Duodenal mucosa (tissue), 2 donors: ENCODE results near the gene CTXN1.

Experiments used
- H3K27ac ChIP-seq: one replicate; pipeline ENCODE4 v1.7.0; 2013; ENCODE audit warnings: low read depth, low read length
- H3K27me3 ChIP-seq, 2 donors: one replicate each; pipeline ENCODE4 v1.7.0; 2013; ENCODE audit warnings: low read length in 2 of 2, control low read depth in 1 of 2; ENCODE audit not compliant: insufficient read depth in 2 of 2, control insufficient read depth in 1 of 2
- H3K36me3 ChIP-seq, 2 donors: one replicate each; pipeline ENCODE4 v1.7.0; 2013; ENCODE audit warnings: low read length in 2 of 2, control low read depth in 1 of 2; ENCODE audit not compliant: insufficient read depth in 2 of 2, control insufficient read depth in 1 of 2
- H3K4me1 ChIP-seq, 2 donors: one replicate each; pipeline ENCODE4 v1.7.0; 2013; ENCODE audit warnings: low read length in 2 of 2, control low read depth in 1 of 2; ENCODE audit not compliant: insufficient read depth in 2 of 2, control insufficient read depth in 1 of 2
- H3K4me3 ChIP-seq, 2 donors: one replicate each; pipeline ENCODE4 v1.7.0; 2013; ENCODE audit warnings: low read length in 2 of 2, low read depth in 1 of 2
- H3K9ac ChIP-seq, 2 donors: one replicate each; pipeline ENCODE4 v1.7.0; 2013; ENCODE audit warnings: low read length in 2 of 2, low read depth in 1 of 2
- H3K9me3 ChIP-seq, 2 donors: one replicate each; pipeline ENCODE4 v1.7.0; 2013; ENCODE audit warnings: low read length in 2 of 2, control low read depth in 1 of 2; ENCODE audit not compliant: control insufficient read depth in 1 of 2

Gene CTXN1

GRCh38 chr19:7926021-7926726 lies at the start of gene CTXN1:
TSS of gene CTXN1 (minus strand) at chr19:7926135. CDS start at chr19:7925538, 597 bp downstream.
- Histone ChIP-seq H3K4me1 (peaks cover 7 to 12% of the 10 kb centered on the region in 2 donors), H3K27ac (no peak within 1 kb of the TSS), H3K27me3 (no peaks in the 10 kb centered on the region), H3K9me3 (no peaks in the 10 kb centered on the region), H3K4me3 (peak within 1 kb of the TSS; percentile 47 to 53), H3K36me3 (peaks cover 11 to 22% of the 10 kb centered on the region in 2 donors), H3K9ac (no peak within 1 kb of the TSS)

- no peak overlapping the region for H3K4me3 ChIP-seq
- no peak overlapping the region for H3K27ac ChIP-seq
- H3K36me3 ChIP-seq: peaks cover 9 to 77% of the 10 kb centered on the region in 2 donors
- H3K9ac ChIP-seq: no peak overlapping the region
- no peaks in the 10 kb centered on the region for H3K4me1 ChIP-seq
- no peaks in the 10 kb centered on the region for H3K9me3 ChIP-seq
- H3K27me3 ChIP-seq: no peaks in the 10 kb centered on the region
Measured at GRCh38 chr19:7975037-7975436, 49.1 kb upstream of the CTXN1 start.

- no peaks in the 10 kb centered on the region for H3K9me3 ChIP-seq
- H3K9ac ChIP-seq: no peak overlapping the region
- no peaks in the 10 kb centered on the region for H3K4me1 ChIP-seq
- peaks cover 15 to 75% of the 10 kb centered on the region in 2 donors for H3K36me3 ChIP-seq
- H3K4me3 ChIP-seq: no peak overlapping the region
- no peaks in the 10 kb centered on the region for H3K27me3 ChIP-seq
- H3K27ac ChIP-seq: no peak overlapping the region
Measured at GRCh38 chr19:7973883-7974282, 47.9 kb upstream of the CTXN1 start.

GRCh38 chr19:7971553-7972520 lies 45.9 kb upstream of the CTXN1 start:
- Histone ChIP-seq H3K4me3 (no peak overlapping the region), H3K36me3 (peaks cover 30 to 73% of the 10 kb centered on the region in 2 donors), H3K4me1 (no peaks in the 10 kb centered on the region), H3K27ac (no peak overlapping the region), H3K9ac (no peak overlapping the region), H3K9me3 (no peaks in the 10 kb centered on the region), H3K27me3 (no peaks in the 10 kb centered on the region)

- Histone ChIP-seq H3K9me3 (no peaks in the 10 kb centered on the region), H3K4me1 (no peaks in the 10 kb centered on the region), H3K36me3 (peaks cover 30 to 76% of the 10 kb centered on the region in 2 donors), H3K4me3 (no peak overlapping the region), H3K9ac (no peak overlapping the region), H3K27me3 (no peaks in the 10 kb centered on the region), H3K27ac (no peak overlapping the region)
Measured at GRCh38 chr19:7970716-7971448, 44.9 kb upstream of the CTXN1 start.

GRCh38 chr19:7969555-7969939 lies 43.6 kb upstream of the CTXN1 start:
- Histone ChIP-seq H3K36me3 (peaks cover 36 to 74% of the 10 kb centered on the region in 2 donors), H3K27ac (no peak overlapping the region)

GRCh38 chr19:7968796-7969554 lies 43.0 kb upstream of the CTXN1 start:
- Histone ChIP-seq H3K4me1 (no peaks in the 10 kb centered on the region), H3K4me3 (no peak overlapping the region), H3K27ac (no peak overlapping the region), H3K27me3 (no peaks in the 10 kb centered on the region), H3K36me3 (peaks cover 34 to 72% of the 10 kb centered on the region in 2 donors), H3K9me3 (no peaks in the 10 kb centered on the region), H3K9ac (no peak overlapping the region)

More at GRCh38 chr19:7969555-7969939, 43.6 kb upstream of the CTXN1 start:
- Histone ChIP-seq H3K27me3 (no peaks in the 10 kb centered on the region), H3K4me1 (no peaks in the 10 kb centered on the region), H3K4me3 (no peak overlapping the region), H3K9ac (no peak overlapping the region), H3K9me3 (no peaks in the 10 kb centered on the region)

GRCh38 chr19:7968008-7968795 lies 42.3 kb upstream of the CTXN1 start:
- no peak overlapping the region for H3K9ac ChIP-seq
- H3K36me3 ChIP-seq: peaks cover 34 to 72% of the 10 kb centered on the region in 2 donors

More at GRCh38 chr19:7968008-7968795, 42.3 kb upstream of the CTXN1 start:
- no peaks in the 10 kb centered on the region for H3K4me1 ChIP-seq
- H3K27me3 ChIP-seq: no peaks in the 10 kb centered on the region
- H3K27ac ChIP-seq: no peak overlapping the region
- no peak overlapping the region for H3K4me3 ChIP-seq
- H3K9me3 ChIP-seq: no peaks in the 10 kb centered on the region
